Measurements from ENCODE around the gene TUBA4A.

DNA sequence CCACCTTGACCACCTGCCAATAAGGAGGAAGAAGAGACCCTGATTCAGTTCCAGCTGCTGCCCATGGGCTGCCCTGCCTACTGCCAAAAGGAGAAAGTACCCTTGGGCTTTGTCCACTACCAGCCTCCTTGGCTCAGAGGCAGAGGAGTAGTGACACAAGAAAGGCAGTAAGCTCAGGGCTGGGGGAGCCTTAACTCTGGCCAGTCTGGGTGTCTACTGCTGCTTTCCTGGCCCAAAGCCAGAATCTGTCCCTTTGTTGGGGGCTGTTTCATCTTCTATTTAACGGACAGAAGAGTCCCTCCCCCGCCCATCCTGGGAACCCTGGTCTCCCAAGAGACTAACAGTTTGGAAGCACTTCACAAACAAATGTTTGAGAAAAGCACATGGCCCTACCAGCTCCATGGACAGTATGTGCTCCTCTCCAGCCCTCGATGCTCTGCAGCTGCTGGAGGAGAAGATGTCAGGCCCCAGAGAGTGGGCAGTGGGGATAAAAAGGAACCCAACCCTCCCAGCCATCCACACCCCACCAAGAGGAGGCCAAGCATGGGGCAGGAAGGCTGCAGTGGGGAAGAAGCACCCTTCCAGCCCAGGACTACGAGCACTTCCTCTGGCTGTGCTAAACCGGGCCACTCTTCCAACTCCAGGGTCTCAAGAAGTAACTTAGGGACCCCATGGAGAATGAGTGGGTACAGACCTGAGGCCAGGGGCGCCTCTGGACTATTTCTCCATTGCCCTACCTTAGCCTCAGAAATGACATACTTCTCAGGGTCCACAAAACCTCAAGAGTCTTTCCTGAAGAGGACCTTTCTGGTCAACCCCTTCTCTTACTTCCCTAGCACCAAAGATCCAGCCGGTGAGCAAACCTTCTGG, 25.4 kb downstream of the TUBA4A start:
- TF ChIP-seq, protein P1, sequence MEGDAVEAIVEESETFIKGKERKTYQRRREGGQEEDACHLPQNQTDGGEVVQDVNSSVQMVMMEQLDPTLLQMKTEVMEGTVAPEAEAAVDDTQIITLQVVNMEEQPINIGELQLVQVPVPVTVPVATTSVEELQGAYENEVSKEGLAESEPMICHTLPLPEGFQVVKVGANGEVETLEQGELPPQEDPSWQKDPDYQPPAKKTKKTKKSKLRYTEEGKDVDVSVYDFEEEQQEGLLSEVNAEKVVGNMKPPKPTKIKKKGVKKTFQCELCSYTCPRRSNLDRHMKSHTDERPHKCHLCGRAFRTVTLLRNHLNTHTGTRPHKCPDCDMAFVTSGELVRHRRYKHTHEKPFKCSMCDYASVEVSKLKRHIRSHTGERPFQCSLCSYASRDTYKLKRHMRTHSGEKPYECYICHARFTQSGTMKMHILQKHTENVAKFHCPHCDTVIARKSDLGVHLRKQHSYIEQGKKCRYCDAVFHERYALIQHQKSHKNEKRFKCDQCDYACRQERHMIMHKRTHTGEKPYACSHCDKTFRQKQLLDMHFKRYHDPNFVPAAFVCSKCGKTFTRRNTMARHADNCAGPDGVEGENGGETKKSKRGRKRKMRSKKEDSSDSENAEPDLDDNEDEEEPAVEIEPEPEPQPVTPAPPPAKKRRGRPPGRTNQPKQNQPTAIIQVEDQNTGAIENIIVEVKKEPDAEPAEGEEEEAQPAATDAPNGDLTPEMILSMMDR (IDR thresholded peaks at IDR 0.05): no peak
- no peak for TF ChIP-seq POLR2A (IDR thresholded peaks at IDR 0.05)
